HG02943 (cell line): ENCODE measurements around the gene GIMAP7.

ENCODE experiments used
- ATAC-seq: cut with Tn5 transposase; IDR thresholded peaks from one replicate; pipeline ENCODE4 v1.9.1; 2021; ENCODE audit warnings: mild to moderate bottlenecking, low read depth, moderate library complexity; ENCODE audit not compliant: unreplicated experiment

The GIMAP7 gene

DNA sequence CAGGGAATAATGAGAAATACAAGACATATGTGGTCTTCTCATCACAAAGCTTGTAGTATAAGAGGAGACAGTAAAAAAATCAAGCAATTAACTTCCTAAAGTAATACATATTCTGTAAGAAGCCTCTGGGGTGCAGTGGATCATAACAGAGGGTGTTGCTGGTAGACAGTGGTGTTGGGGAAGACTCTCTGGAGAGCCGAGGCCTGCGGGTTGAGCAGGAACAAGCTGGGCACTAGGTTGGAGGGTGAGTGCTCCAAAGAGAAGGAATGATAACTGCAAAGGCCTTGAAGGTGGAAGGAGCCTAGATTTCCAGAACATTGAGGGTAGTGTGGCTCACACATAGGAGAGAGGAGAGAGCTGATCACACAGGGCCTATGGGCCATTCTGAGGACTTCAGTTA, 54.0 kb downstream of the GIMAP7 start:
- ATAC-seq, result no peak

DNA sequence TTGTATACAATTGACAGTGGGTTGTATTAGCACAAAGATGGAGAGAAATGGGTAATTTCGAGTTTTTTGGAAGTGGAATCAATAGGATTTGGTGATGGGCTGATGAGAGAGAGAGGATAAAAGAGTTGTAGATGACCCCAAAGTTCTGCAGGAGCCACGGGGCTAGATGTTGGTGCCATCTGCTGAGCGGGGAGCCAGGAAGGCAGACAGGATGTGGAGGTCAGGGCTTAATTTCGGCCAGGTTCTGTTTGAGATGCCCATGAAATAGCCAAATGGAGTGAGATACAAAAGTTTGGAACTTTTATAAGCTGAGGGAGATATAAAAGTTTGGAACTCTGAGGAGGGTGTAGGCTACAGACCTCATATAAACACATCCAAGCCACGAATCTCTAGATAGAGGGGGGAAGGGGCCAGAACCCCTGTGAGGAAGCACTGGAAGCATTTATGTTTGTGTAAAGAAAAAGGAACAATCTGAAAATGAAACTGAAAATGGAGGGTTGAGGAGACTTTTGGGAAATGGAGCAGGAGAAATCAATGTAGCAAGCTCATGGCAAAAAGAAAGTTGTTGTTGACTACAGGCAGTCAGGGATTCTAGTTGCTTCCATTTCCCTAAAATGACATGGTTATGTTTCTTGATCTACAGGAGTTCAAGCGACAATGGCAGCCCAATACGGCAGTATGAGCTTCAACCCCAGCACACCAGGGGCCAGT, 54.7 kb downstream of the GIMAP7 start:
- ATAC-seq, result no peak
